ENCODE results near the gene S1PR3.

DNA sequence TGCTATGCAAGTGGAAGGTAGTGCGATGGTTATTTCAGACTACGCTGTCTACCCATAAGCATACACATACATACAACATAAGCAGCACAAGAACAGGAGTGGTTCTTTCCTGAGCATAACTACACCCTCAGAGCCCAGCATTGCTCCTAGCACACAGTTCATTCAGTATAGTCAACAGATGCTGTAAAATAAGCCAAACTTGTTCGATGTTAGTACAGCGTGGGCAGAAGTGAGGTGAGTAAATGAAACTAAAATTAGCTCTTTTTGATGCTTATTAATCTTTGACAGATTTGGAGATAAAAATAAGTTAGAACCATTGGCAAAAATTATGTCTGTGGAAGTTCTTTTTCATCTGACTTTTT is 47.8 kb downstream of the S1PR3 start:
- TF ChIP-seq, protein P1, sequence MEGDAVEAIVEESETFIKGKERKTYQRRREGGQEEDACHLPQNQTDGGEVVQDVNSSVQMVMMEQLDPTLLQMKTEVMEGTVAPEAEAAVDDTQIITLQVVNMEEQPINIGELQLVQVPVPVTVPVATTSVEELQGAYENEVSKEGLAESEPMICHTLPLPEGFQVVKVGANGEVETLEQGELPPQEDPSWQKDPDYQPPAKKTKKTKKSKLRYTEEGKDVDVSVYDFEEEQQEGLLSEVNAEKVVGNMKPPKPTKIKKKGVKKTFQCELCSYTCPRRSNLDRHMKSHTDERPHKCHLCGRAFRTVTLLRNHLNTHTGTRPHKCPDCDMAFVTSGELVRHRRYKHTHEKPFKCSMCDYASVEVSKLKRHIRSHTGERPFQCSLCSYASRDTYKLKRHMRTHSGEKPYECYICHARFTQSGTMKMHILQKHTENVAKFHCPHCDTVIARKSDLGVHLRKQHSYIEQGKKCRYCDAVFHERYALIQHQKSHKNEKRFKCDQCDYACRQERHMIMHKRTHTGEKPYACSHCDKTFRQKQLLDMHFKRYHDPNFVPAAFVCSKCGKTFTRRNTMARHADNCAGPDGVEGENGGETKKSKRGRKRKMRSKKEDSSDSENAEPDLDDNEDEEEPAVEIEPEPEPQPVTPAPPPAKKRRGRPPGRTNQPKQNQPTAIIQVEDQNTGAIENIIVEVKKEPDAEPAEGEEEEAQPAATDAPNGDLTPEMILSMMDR (conservative IDR thresholded peaks at IDR 0.05 in 1 of 2, IDR thresholded peaks at IDR 0.05 in 1 of 2; ENCODE audit: extremely low read depth in 1 of 2, insufficient read depth in 1 of 2, low read depth in 1 of 2, low read length in 2 of 2): no peak
- no peak for TF ChIP-seq EZH2 (IDR thresholded peaks at IDR 0.05; ENCODE audit: borderline replicate concordance, low read length)
